ENCODE data around the gene CNTNAP4. TPM values are rescaled to one million over a fixed set of nuclear protein-coding genes. Genes with fewer than 3 reads are reported as not detected.

CNTNAP4 gene
- total RNA-seq, 1 donor from 2014 or later, result not detected

- Histone ChIP-seq H3K4me3 (ENCODE audit: low read depth, low read length) (no peak overlapping the region), H3K27me3 (ENCODE audit: control insufficient read depth, insufficient read depth, low read length) (no peaks in the 10 kb centered on the region), H3K36me3 (ENCODE audit: control insufficient read depth, insufficient read depth, low read length) (no peaks in the 10 kb centered on the region)
- no peak for TF ChIP-seq CTCF (IDR thresholded peaks at IDR 0.05; ENCODE audit: insufficient read depth, low read length, poor library complexity, severe bottlenecking)
- DNase-seq (ENCODE audit: low read depth), result no peak
These were observed 15.0 kb downstream of the CNTNAP4 start for GRCh38 chr16:76292218-76292617.

GRCh38 chr16:76293980-76294379 lies 16.8 kb downstream of the CNTNAP4 start:
- H3K27me3 ChIP-seq (ENCODE audit: control insufficient read depth, insufficient read depth, low read length), result no peaks in the 10 kb centered on the region
- DNase-seq (ENCODE audit: low read depth), result no peak
- no peak overlapping the region for H3K4me3 ChIP-seq (ENCODE audit: low read depth, low read length)
- TF ChIP-seq CTCF (IDR thresholded peaks at IDR 0.05; ENCODE audit: insufficient read depth, low read length, poor library complexity, severe bottlenecking), result no peak
- no peaks in the 10 kb centered on the region for H3K36me3 ChIP-seq (ENCODE audit: control insufficient read depth, insufficient read depth, low read length)

GRCh38 chr16:76294396-76295214 lies 17.4 kb downstream of the CNTNAP4 start:
- Histone ChIP-seq H3K27me3 (ENCODE audit: control insufficient read depth, insufficient read depth, low read length) (no peaks in the 10 kb centered on the region), H3K36me3 (ENCODE audit: control insufficient read depth, insufficient read depth, low read length) (no peaks in the 10 kb centered on the region), H3K4me3 (ENCODE audit: low read depth, low read length) (no peak overlapping the region)
- no peak for DNase-seq (ENCODE audit: low read depth)
- no peak for TF ChIP-seq CTCF (IDR thresholded peaks at IDR 0.05; ENCODE audit: insufficient read depth, low read length, poor library complexity, severe bottlenecking)

GRCh38 chr16:76297941-76298340 lies 20.7 kb downstream of the CNTNAP4 start:
- no peak overlapping the region for H3K4me3 ChIP-seq (ENCODE audit: low read depth, low read length)
- H3K27me3 ChIP-seq (ENCODE audit: control insufficient read depth, insufficient read depth, low read length), result no peaks in the 10 kb centered on the region
- H3K36me3 ChIP-seq (ENCODE audit: control insufficient read depth, insufficient read depth, low read length), result no peaks in the 10 kb centered on the region
- no peak for DNase-seq (ENCODE audit: low read depth)
- TF ChIP-seq CTCF (IDR thresholded peaks at IDR 0.05; ENCODE audit: insufficient read depth, low read length, poor library complexity, severe bottlenecking), result no peak

GRCh38 chr16:76303637-76304314 lies 26.6 kb downstream of the CNTNAP4 start:
- no peak for DNase-seq (ENCODE audit: low read depth)

More at GRCh38 chr16:76303637-76304314, 26.6 kb downstream of the CNTNAP4 start:
- Histone ChIP-seq H3K4me3 (ENCODE audit: low read depth, low read length) (no peak overlapping the region), H3K27me3 (ENCODE audit: control insufficient read depth, insufficient read depth, low read length) (no peaks in the 10 kb centered on the region), H3K36me3 (ENCODE audit: control insufficient read depth, insufficient read depth, low read length) (no peaks in the 10 kb centered on the region)
- no peak for TF ChIP-seq CTCF (IDR thresholded peaks at IDR 0.05; ENCODE audit: insufficient read depth, low read length, poor library complexity, severe bottlenecking)

Data from kidney epithelial cell (primary cell).